Neuronal stem cell (in vitro differentiated cells): ENCODE data around the gene CCDC12.

ENCODE experiments used
- DNase-seq: peaks from one replicate; pipeline ENCODE4 v3.0.0-alpha.2; 2013; ENCODE audit warnings: low spot score
- H2AFZ ChIP-seq: one replicate; pipeline ENCODE4 v1.6.1; 2013; ENCODE audit warnings: mild to moderate bottlenecking, low read length, inconsistent platforms
- H2AK5ac ChIP-seq: 2 replicates; pipeline ENCODE4 v1.6.1; 2013; ENCODE audit warnings: low read depth, mild to moderate bottlenecking, inconsistent platforms, low read length, moderate library complexity, mixed read lengths
- H2BK120ac ChIP-seq: 2 replicates; pipeline ENCODE4 v1.6.1; 2013; ENCODE audit warnings: low read depth, mild to moderate bottlenecking, inconsistent platforms, low read length, moderate library complexity, mixed read lengths
- H2BK12ac ChIP-seq: one replicate; pipeline ENCODE4 v1.6.1; 2013; ENCODE audit warnings: low read length, inconsistent platforms
- H2BK15ac ChIP-seq: 2 replicates; pipeline ENCODE4 v1.6.1; 2013; ENCODE audit warnings: mild to moderate bottlenecking, low read length, inconsistent platforms, mixed read lengths
- H2BK5ac ChIP-seq: one replicate; pipeline ENCODE4 v1.6.1; 2013; ENCODE audit warnings: inconsistent platforms, mild to moderate bottlenecking, low read length, moderate library complexity
- H3K14ac ChIP-seq: one replicate; pipeline ENCODE4 v1.6.1; 2013; ENCODE audit warnings: low read length, inconsistent platforms
- H3K18ac ChIP-seq: 2 replicates; pipeline ENCODE4 v1.6.1; 2013; ENCODE audit warnings: low read length, inconsistent platforms
- H3K23ac ChIP-seq: 2 replicates; pipeline ENCODE4 v1.6.1; 2013; ENCODE audit warnings: low read depth, mild to moderate bottlenecking, mixed read lengths, low read length, inconsistent platforms; ENCODE audit not compliant: poor library complexity
- H3K27ac ChIP-seq: replicated peaks from 3 replicates; pipeline ENCODE4 v1.5.1; 2013; ENCODE audit warnings: low read length, inconsistent platforms
- H3K27me3 ChIP-seq, 3 experiments: 2 replicates each; pipeline ENCODE4 v1.6.1; 2013; ENCODE audit warnings: low read length in 3 of 3, mild to moderate bottlenecking in 2 of 3, inconsistent platforms in 1 of 3, low read depth in 1 of 3, mixed read lengths in 1 of 3, moderate library complexity in 1 of 3; ENCODE audit not compliant: control insufficient read depth in 3 of 3, insufficient read depth in 3 of 3
- H3K36me3 ChIP-seq, 2 donors: replicated peaks in 1 of 2; 2 replicates each; pipeline ENCODE4 v1.6.1; 2013; ENCODE audit warnings: low read length in 2 of 2; ENCODE audit not compliant: control insufficient read depth in 2 of 2, insufficient read depth in 2 of 2
- H3K4ac ChIP-seq: 2 replicates; pipeline ENCODE4 v1.6.1; 2013; ENCODE audit warnings: inconsistent platforms, mild to moderate bottlenecking, low read length, moderate library complexity
- H3K4me1 ChIP-seq, 2 donors: 1 replicate in 1 of 2; 2 replicates in 1 of 2; pipeline ENCODE4 v1.6.1; 2013; ENCODE audit warnings: low read length in 2 of 2, low read depth in 1 of 2; ENCODE audit not compliant: control insufficient read depth in 2 of 2, insufficient read depth in 1 of 2
- H3K4me2 ChIP-seq: one replicate; pipeline ENCODE4 v1.6.1; 2013; ENCODE audit warnings: mild to moderate bottlenecking, low read length, inconsistent platforms; ENCODE audit not compliant: insufficient read depth, poor library complexity, severe bottlenecking
- H3K4me3 ChIP-seq, 2 donors: 2 replicates each; pipeline ENCODE4 v1.5.1; 2013; ENCODE audit warnings: low read length in 2 of 2, mild to moderate bottlenecking in 2 of 2, inconsistent platforms in 1 of 2, moderate library complexity in 1 of 2
- H3K79me1 ChIP-seq: one replicate; pipeline ENCODE4 v1.6.1; 2013; ENCODE audit warnings: low read depth, mild to moderate bottlenecking, inconsistent platforms, low read length, moderate library complexity
- H3K9ac ChIP-seq: one replicate; pipeline ENCODE4 v1.6.1; 2013; ENCODE audit warnings: mild to moderate bottlenecking, low read depth, low read length, inconsistent platforms; ENCODE audit not compliant: poor library complexity
- H3K9me3 ChIP-seq, 2 donors: replicated peaks in 1 of 2; 2 replicates each; pipeline versions ENCODE3 to v1.6.1; 2013; ENCODE audit warnings: low read length in 2 of 2, mild to moderate bottlenecking in 2 of 2, inconsistent platforms in 1 of 2, low read depth in 1 of 2, mixed read lengths in 1 of 2, moderate library complexity in 1 of 2; ENCODE audit not compliant: control insufficient read depth in 2 of 2, insufficient read depth in 1 of 2
- H4K8ac ChIP-seq: one replicate; pipeline ENCODE4 v1.6.1; 2013; ENCODE audit warnings: low read depth, mild to moderate bottlenecking, inconsistent platforms, low read length, moderate library complexity
- H4K91ac ChIP-seq: one replicate; pipeline ENCODE4 v1.6.1; 2013; ENCODE audit warnings: low read length, low read depth, mild to moderate bottlenecking, inconsistent platforms; ENCODE audit not compliant: poor library complexity
- WGBS, 2 donors: extraction: QIAGEN DNeasy Blood & Tissue Kit; methylation state at CpG; one replicate each; pipeline ENCODE4 v1.1.7; 2013; ENCODE audit warnings: missing lambda C conversion rate in 2 of 2, mixed read lengths in 1 of 2; ENCODE audit not compliant: insufficient read length in 2 of 2, insufficient replicate concordance in 1 of 2; ENCODE audit errors: extremely low coverage in 2 of 2; 5-methylcytosine and 5-hydroxymethylcytosine counted together

Gene CCDC12

DNA sequence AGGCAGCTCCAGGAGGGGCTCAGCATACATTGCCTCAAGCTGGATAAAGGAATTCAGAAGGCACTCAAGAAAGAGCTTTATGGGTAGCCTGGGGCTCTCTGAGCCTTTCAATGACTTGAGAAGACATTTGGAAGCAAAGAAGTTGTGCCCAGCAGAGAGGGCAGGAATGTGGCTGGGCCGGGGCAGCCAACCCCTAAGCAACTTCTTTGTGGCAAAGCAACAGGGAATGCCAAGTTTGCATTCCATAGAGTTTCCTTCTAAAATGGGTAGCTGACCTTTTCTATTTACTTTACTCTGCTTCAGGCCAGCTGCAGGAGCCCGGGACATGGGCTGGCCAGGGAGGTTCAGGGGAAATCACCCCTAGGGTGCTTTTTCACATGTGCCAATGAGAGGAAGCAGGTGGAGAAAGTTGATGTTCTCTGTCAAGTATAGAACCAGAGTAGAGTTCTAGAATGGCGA, 45.6 kb downstream of the CCDC12 start:
- H3K4ac ChIP-seq = no peak overlapping the region
- H2BK12ac ChIP-seq = no peak overlapping the region
- no peak overlapping the region for H4K91ac ChIP-seq
- H3K27ac ChIP-seq = no peak overlapping the region
- peaks cover 14% of the 10 kb centered on the region for H3K79me1 ChIP-seq
- H3K9ac ChIP-seq = no peak overlapping the region
- H2AK5ac ChIP-seq = peak overlapping the region; percentile 32
- H2BK15ac ChIP-seq = no peak overlapping the region
- peaks cover 6 to 12% of the 10 kb centered on the region in 2 donors for H3K4me1 ChIP-seq
- no peak overlapping the region for H4K8ac ChIP-seq
- H2BK5ac ChIP-seq = no peak overlapping the region
- H3K18ac ChIP-seq = no peak overlapping the region
- no peak for DNase-seq
- H3K27me3 ChIP-seq = no peaks in the 10 kb centered on the region
- WGBS, 2 donors = no CpG with 5 or more reads among the region's 3 CpGs
- peaks cover 0 to 13% of the 10 kb centered on the region in 2 donors for H3K9me3 ChIP-seq
- no peak overlapping the region for H3K23ac ChIP-seq
- H3K4me2 ChIP-seq = no peak overlapping the region
- H3K4me3 ChIP-seq = no peak overlapping the region
- no peak overlapping the region for H2AFZ ChIP-seq
- H2BK120ac ChIP-seq = no peak overlapping the region
- peaks cover 7 to 62% of the 10 kb centered on the region in 2 donors for H3K36me3 ChIP-seq
- no peak overlapping the region for H3K14ac ChIP-seq

DNA sequence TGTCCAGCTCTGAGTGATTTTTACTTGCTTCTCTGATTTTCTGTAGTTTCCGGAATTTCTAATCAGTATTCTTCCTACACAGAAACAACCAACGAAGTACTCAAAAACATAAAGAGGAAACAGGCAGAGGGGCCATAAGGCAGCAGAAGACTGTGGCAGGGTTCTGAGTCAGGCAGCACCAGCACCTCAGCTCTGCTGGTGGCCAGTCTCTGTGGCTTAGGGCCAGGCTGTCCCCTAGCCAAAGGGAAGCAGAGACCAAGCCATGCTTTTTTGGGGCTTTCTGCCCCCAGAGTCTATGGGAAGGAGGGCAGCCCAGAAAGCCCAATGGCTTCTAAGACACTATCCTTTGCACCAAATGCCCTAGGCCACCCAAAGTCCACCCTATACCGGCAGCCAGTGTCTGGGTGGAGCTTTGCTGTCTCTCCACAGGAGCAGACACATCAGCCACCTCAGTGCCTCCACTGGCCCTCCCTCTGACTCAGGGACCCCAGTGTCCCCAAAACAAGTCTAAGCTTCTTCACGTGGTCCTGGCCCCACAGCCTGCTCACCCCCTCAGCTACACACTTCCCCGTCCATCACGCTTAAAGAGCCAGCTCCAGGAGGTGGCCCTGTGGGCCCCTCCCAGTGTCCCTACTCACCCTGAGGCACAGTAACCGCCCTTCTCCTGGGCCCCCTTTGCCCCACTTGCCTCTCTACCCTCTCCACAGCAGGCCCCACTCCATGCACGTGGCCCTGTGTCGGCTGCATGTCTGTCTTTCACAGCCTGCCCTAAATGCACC, 46.2 kb downstream of the CCDC12 start:
- no peak overlapping the region for H3K4me2 ChIP-seq
- peaks cover 13 to 66% of the 10 kb centered on the region in 2 donors for H3K36me3 ChIP-seq
- peak overlapping the region; percentile 32 for H2AK5ac ChIP-seq
- H4K8ac ChIP-seq = no peak overlapping the region
- H2BK120ac ChIP-seq = no peak overlapping the region
- no peak overlapping the region for H3K4ac ChIP-seq
- H3K14ac ChIP-seq = no peak overlapping the region
- no peak overlapping the region for H2AFZ ChIP-seq
- no peak for DNase-seq
- no peak overlapping the region for H3K4me3 ChIP-seq
- no peak overlapping the region for H2BK12ac ChIP-seq
- H4K91ac ChIP-seq = no peak overlapping the region
- peaks cover 2 to 10% of the 10 kb centered on the region in 2 donors for H3K4me1 ChIP-seq
- H3K79me1 ChIP-seq = peaks cover 14% of the 10 kb centered on the region
- H3K18ac ChIP-seq = no peak overlapping the region
- H3K9ac ChIP-seq = no peak overlapping the region
- peak overlapping the region; percentile 29 for H2BK5ac ChIP-seq
- H3K23ac ChIP-seq = no peak overlapping the region
- H2BK15ac ChIP-seq = no peak overlapping the region
- no CpG with 5 or more reads among the region's 9 CpGs for WGBS, 2 donors
- no peak overlapping the region for H3K27ac ChIP-seq
- H3K9me3 ChIP-seq = peaks cover 0 to 13% of the 10 kb centered on the region in 2 donors
- H3K27me3 ChIP-seq = no peaks in the 10 kb centered on the region

DNA sequence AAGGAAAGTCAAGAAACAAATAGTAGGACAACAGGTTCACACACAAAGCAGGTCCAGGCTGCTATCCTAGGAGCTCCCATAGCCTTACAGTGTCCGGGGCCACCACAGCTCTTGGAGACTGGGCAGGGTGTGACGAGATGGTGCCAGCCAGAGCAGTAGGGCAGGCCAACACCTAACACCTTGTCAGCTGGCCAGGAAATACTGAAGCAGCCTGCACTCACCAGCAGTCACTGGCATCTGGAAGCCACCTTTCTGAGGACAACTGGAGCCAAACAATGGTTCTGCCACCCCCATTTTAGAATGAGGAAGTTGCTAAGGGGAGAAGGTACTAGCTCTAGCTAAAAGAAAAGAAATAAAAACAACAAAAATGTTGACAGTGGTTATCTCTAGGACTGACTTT, 47.2 kb downstream of the CCDC12 start:
- Histone ChIP-seq H2BK15ac (no peak overlapping the region), H3K4me3 (no peak overlapping the region), H3K4me2 (no peak overlapping the region), H4K8ac (no peak overlapping the region), H3K27ac (no peak overlapping the region), H4K91ac (no peak overlapping the region), H3K23ac (no peak overlapping the region), H3K79me1 (peaks cover 16% of the 10 kb centered on the region), H3K36me3 (peaks cover 19 to 67% of the 10 kb centered on the region in 2 donors), H3K18ac (no peak overlapping the region), H3K4me1 (peaks cover 0 to 2% of the 10 kb centered on the region in 2 donors), H2AFZ (no peak overlapping the region), H2BK120ac (no peak overlapping the region), H3K14ac (no peak overlapping the region), H2BK12ac (no peak overlapping the region), H3K9me3 (peaks cover 0 to 13% of the 10 kb centered on the region in 2 donors), H2BK5ac (no peak overlapping the region), H3K4ac (no peak overlapping the region), H2AK5ac (no peak overlapping the region), H3K9ac (no peak overlapping the region), H3K27me3 (no peaks in the 10 kb centered on the region)
- no CpG with 5 or more reads among the region's 2 CpGs for WGBS, 2 donors
- no peak for DNase-seq

DNA sequence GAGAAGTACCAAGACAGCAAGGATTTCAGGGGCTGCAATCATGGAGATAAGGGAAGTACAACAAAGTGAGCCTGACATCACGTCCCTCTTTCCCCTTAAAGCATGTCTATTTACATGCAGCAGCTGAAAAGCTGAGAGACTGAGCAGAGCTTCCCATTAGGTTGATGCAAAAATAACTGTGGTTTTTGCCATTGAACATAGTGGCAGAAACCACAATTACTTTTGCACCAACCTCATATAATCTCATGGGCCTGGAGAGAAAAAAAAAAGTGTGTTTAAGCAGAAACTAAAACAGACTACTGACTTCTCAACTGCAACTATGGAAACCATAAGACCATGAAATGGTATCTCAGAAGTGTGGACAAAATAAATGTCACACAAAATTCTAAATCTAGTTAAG, 48.3 kb downstream of the CCDC12 start:
- Histone ChIP-seq H3K27ac (no peak overlapping the region), H3K4me1 (peaks cover 0 to 2% of the 10 kb centered on the region in 2 donors)

More for the DNA sequence above, 48.3 kb downstream of the CCDC12 start:
- peaks cover 0 to 13% of the 10 kb centered on the region in 2 donors for H3K9me3 ChIP-seq
- H3K27me3 ChIP-seq = no peaks in the 10 kb centered on the region
- H2AFZ ChIP-seq = no peak overlapping the region
- H3K4me2 ChIP-seq = no peak overlapping the region
- no peak overlapping the region for H3K9ac ChIP-seq
- no peak overlapping the region for H2BK120ac ChIP-seq
- H3K36me3 ChIP-seq = peaks cover 25 to 71% of the 10 kb centered on the region in 2 donors
- H3K79me1 ChIP-seq = peaks cover 17% of the 10 kb centered on the region
- H2BK12ac ChIP-seq = no peak overlapping the region
- no peak overlapping the region for H3K4ac ChIP-seq
- no peak overlapping the region for H3K23ac ChIP-seq
- H4K91ac ChIP-seq = no peak overlapping the region
- no peak overlapping the region for H2BK15ac ChIP-seq
- no CpG with 5 or more reads among the region's 1 CpG for WGBS, 2 donors
- H3K4me3 ChIP-seq = no peak overlapping the region
- no peak overlapping the region for H3K14ac ChIP-seq
- no peak overlapping the region for H4K8ac ChIP-seq
- H2AK5ac ChIP-seq = no peak overlapping the region
- H3K18ac ChIP-seq = no peak overlapping the region
- no peak overlapping the region for H2BK5ac ChIP-seq
- DNase-seq = no peak
